SK-N-SH (cell line): Measurements from ENCODE around the gene MROH7. TPM values are rescaled to one million over a fixed set of nuclear protein-coding genes. Genes with fewer than 3 reads are reported as not detected.

Experiments used
- CTCF ChIA-PET: fragments of 300-600, 350-600 bp; formaldehyde crosslinking; extraction: SDS; loops from one replicate; lab custom pipeline; 2021; lab: Yijun Ruan, JAX
- POLR2A ChIA-PET: fragments of 350-600 bp; sonication (Branson Sonifier 250); formaldehyde crosslinking; extraction: SDS; loops from one replicate; lab custom pipeline; 2020; ENCODE audit warnings: antibody characterized with exemption, inconsistent platforms; lab: Yijun Ruan, JAX
- DNase-seq: peaks from one replicate; pipeline ENCODE4 v3.0.0; 2012
- H2AFZ ChIP-seq: fragments of 200-600 bp; sonication (generic); 2 replicates; pipeline ENCODE4 v1.8.1; 2016; ENCODE audit warnings: antibody characterized with exemption, mild to moderate bottlenecking, low read depth
- H3F3A ChIP-seq: fragments of 200-600 bp; sonication (generic); replicated peaks from 2 replicates; pipeline ENCODE3; 2016; ENCODE audit warnings: antibody characterized with exemption, mild to moderate bottlenecking; ENCODE audit not compliant: insufficient read depth
- H3K27ac ChIP-seq, 2 experiments: fragments of 200-500 bp in 1 of 2; fragments of 200-600 bp in 1 of 2; sonication (Bioruptor generic) in 1 of 2; sonication (generic), shearing (Covaris generic) in 1 of 2; 2 replicates each; pipeline versions ENCODE4 v1.5.1 to v1.6.1; 2014 to 2016; ENCODE audit warnings: low read depth in 2 of 2, inconsistent platforms in 1 of 2, low read length in 1 of 2, mild to moderate bottlenecking in 1 of 2, mixed read lengths in 1 of 2
- H3K27me3 ChIP-seq: fragments of 200-600 bp; sonication (generic), shearing (Covaris generic); 2 replicates; pipeline ENCODE4 v1.6.1; 2016; ENCODE audit warnings: mixed run types; ENCODE audit not compliant: insufficient read depth
- H3K36me3 ChIP-seq, 2 experiments: fragments of 200-500 bp in 1 of 2; fragments of 200-600 bp in 1 of 2; sonication (Bioruptor generic) in 1 of 2; sonication (generic) in 1 of 2; replicated peaks in 1 of 2; 2 replicates each; pipeline versions ENCODE3 to v1.5.1; 2014 to 2016; ENCODE audit warnings: low read length in 1 of 2, mild to moderate bottlenecking in 1 of 2; ENCODE audit not compliant: insufficient read depth in 2 of 2, control insufficient read depth in 1 of 2
- H3K4me1 ChIP-seq, 2 experiments: fragments of 200-500 bp in 1 of 2; fragments of 200-600 bp in 1 of 2; sonication (Bioruptor generic) in 1 of 2; sonication (generic), shearing (Covaris generic) in 1 of 2; 2 replicates each; pipeline versions ENCODE4 v1.5.1 to v1.6.1; 2014 to 2016; ENCODE audit warnings: low read depth in 1 of 2, low read length in 1 of 2, mixed run types in 1 of 2; ENCODE audit not compliant: insufficient read depth in 2 of 2, control insufficient read depth in 1 of 2
- H3K4me2 ChIP-seq: fragments of 200-600 bp; sonication (generic), shearing (Covaris generic); 2 replicates; pipeline ENCODE4 v1.6.1; 2017; ENCODE audit warnings: mixed run types
- H3K4me3 ChIP-seq, 2 experiments: fragments of 200-500 bp in 1 of 2; fragments of 200-600 bp in 1 of 2; sonication (Bioruptor generic) in 1 of 2; sonication (generic), shearing (Covaris generic) in 1 of 2; 2 replicates each; pipeline versions ENCODE4 v1.5.1 to v1.8.1; 2014 to 2016; ENCODE audit warnings: low read depth in 2 of 2, inconsistent platforms in 1 of 2, low read length in 1 of 2, mild to moderate bottlenecking in 1 of 2, mixed read lengths in 1 of 2, moderate library complexity in 1 of 2
- H3K79me2 ChIP-seq: fragments of 200-600 bp; sonication (generic); 2 replicates; pipeline ENCODE4 v1.8.1; 2017; ENCODE audit warnings: mild to moderate bottlenecking; ENCODE audit not compliant: insufficient read depth
- H3K9ac ChIP-seq: fragments of 200-600 bp; sonication (generic); 2 replicates; pipeline ENCODE4 v1.6.1; 2017; ENCODE audit warnings: mixed run types
- H3K9me2 ChIP-seq: fragments of 200-600 bp; sonication (generic); 2 replicates; pipeline ENCODE4 v1.6.1; 2017; ENCODE audit warnings: mixed run types
- H3K9me3 ChIP-seq: fragments of 200-600 bp; sonication (generic); 2 replicates; pipeline ENCODE4 v1.6.1; 2017; ENCODE audit warnings: mixed run types, mild to moderate bottlenecking, moderate library complexity
- H4K20me1 ChIP-seq: fragments of 200-600 bp; sonication (generic); 2 replicates; pipeline ENCODE4 v1.6.1; 2017; ENCODE audit warnings: mild to moderate bottlenecking, mixed run types; ENCODE audit not compliant: insufficient read depth
- ELF1 ChIP-seq: IDR thresholded peaks from 2 replicates; pipeline ENCODE4 v1.4.0; 2012
- FOSL2 ChIP-seq: IDR thresholded peaks from 2 replicates; pipeline ENCODE4 v1.4.0; 2012; ENCODE audit warnings: low read depth, mild to moderate bottlenecking, moderate library complexity, borderline replicate concordance
- FOXM1 ChIP-seq: IDR thresholded peaks from 2 replicates; pipeline ENCODE4 v1.4.0; 2012; ENCODE audit warnings: low read depth, mild to moderate bottlenecking
- GATA2 ChIP-seq: sonication (generic); formaldehyde crosslinking; IDR thresholded peaks from 2 replicates; pipeline ENCODE4 v1.5.0; 2020; ENCODE audit warnings: mild to moderate bottlenecking, missing genetic modification reagents
- JUND ChIP-seq: IDR thresholded peaks from 2 replicates; pipeline ENCODE4 v1.4.0; 2012
- MXI1 ChIP-seq: IDR thresholded peaks from 2 replicates; pipeline ENCODE4 v1.6.1; 2012; ENCODE audit warnings: mild to moderate bottlenecking, low read depth, low read length, improper control_type of control experiment
- NRF1 ChIP-seq: IDR thresholded peaks from 2 replicates; pipeline ENCODE4 v1.6.1; 2012; ENCODE audit warnings: low read depth, mild to moderate bottlenecking, low read length
- POLR2AphosphoS5 ChIP-seq: IDR thresholded peaks from 2 replicates; pipeline ENCODE4 v1.6.1; 2012; ENCODE audit warnings: low read depth, low read length
- RFX5 ChIP-seq: IDR thresholded peaks from 2 replicates; pipeline ENCODE4 v1.6.1; 2012; ENCODE audit warnings: mild to moderate bottlenecking, improper control_type of control experiment, low read length
- TEAD4 ChIP-seq: IDR thresholded peaks from 2 replicates; pipeline ENCODE4 v1.4.0; 2012; ENCODE audit warnings: mild to moderate bottlenecking, borderline replicate concordance; ENCODE audit not compliant: insufficient read depth
- YY1 ChIP-seq: IDR thresholded peaks from 2 replicates; pipeline ENCODE4 v1.4.0; 2012; ENCODE audit warnings: low read depth, mild to moderate bottlenecking
- WGBS: methylation state at CpG from one replicate; pipeline ENCODE4 v1.1.6; 2017; ENCODE audit warnings: low lambda C conversion rate; 5-methylcytosine and 5-hydroxymethylcytosine counted together
- polyA plus RNA-seq, 3 experiments: library from polyadenylated mRNA; depleted of rRNA; stranded (reverse); fragments of >200 nt; gene quantifications; 2 replicates each; pipeline ENCODE4 v1.2.3, GENCODE V29; 2012
- TF ChIP-seq, protein P1 (sequence below): IDR thresholded peaks from 2 replicates; pipeline ENCODE4 v1.6.1; 2012; ENCODE audit warnings: mild to moderate bottlenecking, low read depth, low read length, moderate library complexity
- TF ChIP-seq, protein P2 (sequence below): IDR thresholded peaks from 2 replicates; pipeline ENCODE4 v1.4.0; 2012; ENCODE audit warnings: low read depth
- TF ChIP-seq, protein P3 (sequence below): fragments of 150-350 bp; IDR thresholded peaks from 2 replicates; pipeline ENCODE4 v1.6.1; 2017; ENCODE audit warnings: antibody characterized with exemption, low read length, low read depth, borderline replicate concordance
- TF ChIP-seq, protein P4 (sequence below): IDR thresholded peaks from 2 replicates; pipeline ENCODE4 v1.4.0; 2012; ENCODE audit warnings: low read depth, borderline replicate concordance

The MROH7 gene
- polyA plus RNA-seq, 1 of the 3 experiments (the other 2 are of a cell fraction), result 0.51 TPM

DNA sequence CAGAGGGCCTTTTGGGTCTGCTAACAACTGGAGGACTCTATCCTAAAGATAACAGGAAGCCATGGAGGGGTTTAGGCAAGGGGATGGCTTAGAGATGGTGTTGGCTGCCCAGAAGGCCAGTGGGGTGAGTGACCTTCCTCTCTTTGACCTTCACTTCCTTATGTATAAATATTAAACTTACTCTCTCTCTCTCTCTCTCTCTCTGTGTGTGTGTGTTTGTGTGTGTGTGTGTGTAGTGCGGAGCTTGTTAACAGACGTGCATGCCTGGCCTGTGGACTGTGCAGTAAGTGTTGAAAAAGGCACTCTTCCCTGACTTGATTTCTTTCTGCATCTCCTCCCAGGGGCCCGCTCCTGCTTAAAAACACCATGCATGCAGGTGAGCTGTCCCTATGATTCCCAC lies 10.0 kb downstream of the MROH7 start:
- DNase-seq, result no peak
- Histone ChIP-seq H3K27ac (no peak overlapping the region), H3K9me3 (no peaks in the 10 kb centered on the region), H3K9me2 (no peaks in the 10 kb centered on the region), H3K36me3 (no peaks in the 10 kb centered on the region), H3K4me3 (no peak overlapping the region), H3K4me2 (no peak overlapping the region), H3F3A (no peaks in the 10 kb centered on the region), H3K9ac (no peak overlapping the region), H3K79me2 (no peaks in the 10 kb centered on the region), H3K27me3 (no peaks in the 10 kb centered on the region), H2AFZ (no peak overlapping the region), H4K20me1 (no peaks in the 10 kb centered on the region), H3K4me1 (no peaks in the 10 kb centered on the region)
- TF ChIP-seq, protein P1, sequence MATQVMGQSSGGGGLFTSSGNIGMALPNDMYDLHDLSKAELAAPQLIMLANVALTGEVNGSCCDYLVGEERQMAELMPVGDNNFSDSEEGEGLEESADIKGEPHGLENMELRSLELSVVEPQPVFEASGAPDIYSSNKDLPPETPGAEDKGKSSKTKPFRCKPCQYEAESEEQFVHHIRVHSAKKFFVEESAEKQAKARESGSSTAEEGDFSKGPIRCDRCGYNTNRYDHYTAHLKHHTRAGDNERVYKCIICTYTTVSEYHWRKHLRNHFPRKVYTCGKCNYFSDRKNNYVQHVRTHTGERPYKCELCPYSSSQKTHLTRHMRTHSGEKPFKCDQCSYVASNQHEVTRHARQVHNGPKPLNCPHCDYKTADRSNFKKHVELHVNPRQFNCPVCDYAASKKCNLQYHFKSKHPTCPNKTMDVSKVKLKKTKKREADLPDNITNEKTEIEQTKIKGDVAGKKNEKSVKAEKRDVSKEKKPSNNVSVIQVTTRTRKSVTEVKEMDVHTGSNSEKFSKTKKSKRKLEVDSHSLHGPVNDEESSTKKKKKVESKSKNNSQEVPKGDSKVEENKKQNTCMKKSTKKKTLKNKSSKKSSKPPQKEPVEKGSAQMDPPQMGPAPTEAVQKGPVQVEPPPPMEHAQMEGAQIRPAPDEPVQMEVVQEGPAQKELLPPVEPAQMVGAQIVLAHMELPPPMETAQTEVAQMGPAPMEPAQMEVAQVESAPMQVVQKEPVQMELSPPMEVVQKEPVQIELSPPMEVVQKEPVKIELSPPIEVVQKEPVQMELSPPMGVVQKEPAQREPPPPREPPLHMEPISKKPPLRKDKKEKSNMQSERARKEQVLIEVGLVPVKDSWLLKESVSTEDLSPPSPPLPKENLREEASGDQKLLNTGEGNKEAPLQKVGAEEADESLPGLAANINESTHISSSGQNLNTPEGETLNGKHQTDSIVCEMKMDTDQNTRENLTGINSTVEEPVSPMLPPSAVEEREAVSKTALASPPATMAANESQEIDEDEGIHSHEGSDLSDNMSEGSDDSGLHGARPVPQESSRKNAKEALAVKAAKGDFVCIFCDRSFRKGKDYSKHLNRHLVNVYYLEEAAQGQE, result no peak
- TF ChIP-seq, protein P2, sequence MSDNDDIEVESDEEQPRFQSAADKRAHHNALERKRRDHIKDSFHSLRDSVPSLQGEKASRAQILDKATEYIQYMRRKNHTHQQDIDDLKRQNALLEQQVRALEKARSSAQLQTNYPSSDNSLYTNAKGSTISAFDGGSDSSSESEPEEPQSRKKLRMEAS, result no peak
- TF ChIP-seq YY1, result no peak
- no peak for TF ChIP-seq GATA2
- TF ChIP-seq, protein P3, sequence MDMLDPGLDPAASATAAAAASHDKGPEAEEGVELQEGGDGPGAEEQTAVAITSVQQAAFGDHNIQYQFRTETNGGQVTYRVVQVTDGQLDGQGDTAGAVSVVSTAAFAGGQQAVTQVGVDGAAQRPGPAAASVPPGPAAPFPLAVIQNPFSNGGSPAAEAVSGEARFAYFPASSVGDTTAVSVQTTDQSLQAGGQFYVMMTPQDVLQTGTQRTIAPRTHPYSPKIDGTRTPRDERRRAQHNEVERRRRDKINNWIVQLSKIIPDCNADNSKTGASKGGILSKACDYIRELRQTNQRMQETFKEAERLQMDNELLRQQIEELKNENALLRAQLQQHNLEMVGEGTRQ, result no peak
- TF ChIP-seq, protein P4, sequence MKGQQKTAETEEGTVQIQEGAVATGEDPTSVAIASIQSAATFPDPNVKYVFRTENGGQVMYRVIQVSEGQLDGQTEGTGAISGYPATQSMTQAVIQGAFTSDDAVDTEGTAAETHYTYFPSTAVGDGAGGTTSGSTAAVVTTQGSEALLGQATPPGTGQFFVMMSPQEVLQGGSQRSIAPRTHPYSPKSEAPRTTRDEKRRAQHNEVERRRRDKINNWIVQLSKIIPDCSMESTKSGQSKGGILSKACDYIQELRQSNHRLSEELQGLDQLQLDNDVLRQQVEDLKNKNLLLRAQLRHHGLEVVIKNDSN, result no peak
- no peak for TF ChIP-seq POLR2AphosphoS5
- no peak for TF ChIP-seq FOXM1
- TF ChIP-seq JUND, result no peak
- TF ChIP-seq MXI1, result no peak
- TF ChIP-seq FOSL2, result no peak
- TF ChIP-seq RFX5, result no peak
- TF ChIP-seq ELF1, result no peak
- TF ChIP-seq NRF1, result no peak
- TF ChIP-seq TEAD4, result no peak
- CTCF ChIA-PET, result interaction anchor here (2.5 kb wide), 1 partner anchor 103 kb away, joined by 6 read pairs; the partner anchor contains the start of gene ACOT11
- POLR2A ChIA-PET, result no interaction called here
- WGBS, result 82% methylated on average over 3 of the region's 3 CpGs
